A673 (cell line): ENCODE results near the gene MTCH1. TPM values are rescaled to one million over a fixed set of nuclear protein-coding genes. Genes with fewer than 3 reads are reported as not detected.

Source experiments
- BruUV-seq: library from RNA; stranded (reverse); fragments of 400-500 nt; replicated peaks from 2 replicates; lab custom pipeline; 2021; lab: Mats Ljungman, UMichigan
- CTCF ChIA-PET: fragments of 300-600 bp; sonication (Branson Sonifier 250); formaldehyde crosslinking; loops from one replicate; lab custom pipeline; 2022; ENCODE audit warnings: antibody characterized with exemption; lab: Charles Lee
- POLR2A ChIA-PET: fragments of 300-600 bp; sonication (Branson Sonifier 250); formaldehyde crosslinking; loops from one replicate; lab custom pipeline; 2022; ENCODE audit warnings: antibody characterized with exemption; ENCODE audit not compliant: low non-redundant PET; lab: Charles Lee
- DNase-seq: peaks from one replicate; pipeline ENCODE4 v3.0.0-alpha.2; 2015; ENCODE audit warnings: low spot score
- H3K27ac ChIP-seq: fragments of 200-600 bp; sonication (generic); 2 replicates; pipeline ENCODE4 v1.5.1; 2016; ENCODE audit warnings: mixed run types, low read depth, mild to moderate bottlenecking, mixed read lengths, antibody characterized with exemption, low read length; ENCODE audit not compliant: poor library complexity, severe bottlenecking
- H3K27me3 ChIP-seq: fragments of 200-600 bp; sonication (generic); replicated peaks from 2 replicates; pipeline ENCODE4 v1.6.1; 2017; ENCODE audit warnings: mixed run types, low read depth, mild to moderate bottlenecking, mixed read lengths, antibody characterized with exemption, low read length; ENCODE audit not compliant: insufficient read depth, poor library complexity
- H3K36me3 ChIP-seq: fragments of 200-600 bp; sonication (generic); 2 replicates; pipeline ENCODE4 v1.6.1; 2016; ENCODE audit warnings: mixed run types, mild to moderate bottlenecking, mixed read lengths, antibody characterized with exemption, low read length; ENCODE audit not compliant: insufficient read depth, poor library complexity, severe bottlenecking
- H3K4me1 ChIP-seq: fragments of 200-600 bp; sonication (generic); 2 replicates; pipeline ENCODE4 v1.6.1; 2017; ENCODE audit warnings: mixed run types, mild to moderate bottlenecking, mixed read lengths, antibody characterized with exemption, low read length; ENCODE audit not compliant: insufficient read depth, poor library complexity, severe bottlenecking
- H3K4me3 ChIP-seq: fragments of 200-600 bp; sonication (generic); 2 replicates; pipeline ENCODE4 v1.5.1; 2016; ENCODE audit warnings: low read depth, mixed run types, mild to moderate bottlenecking, mixed read lengths, low read length; ENCODE audit not compliant: poor library complexity, severe bottlenecking
- H3K9me3 ChIP-seq: fragments of 200-600 bp; sonication (generic); 2 replicates; pipeline ENCODE4 v1.6.1; 2016; ENCODE audit warnings: mixed run types, low read depth, mild to moderate bottlenecking, mixed read lengths, antibody characterized with exemption, low read length; ENCODE audit not compliant: poor library complexity, severe bottlenecking
- EZH2 ChIP-seq: fragments of 200-600 bp; sonication (generic); IDR thresholded peaks from 2 replicates; pipeline ENCODE4 v1.6.1; 2017; ENCODE audit warnings: borderline replicate concordance, low read depth, mild to moderate bottlenecking, mixed read lengths, antibody characterized with exemption, low read length; ENCODE audit not compliant: poor library complexity, severe bottlenecking
- intact Hi-C: fragments of 100-400 bp; cut with micrococcal nuclease; formaldehyde crosslinking; loops from one replicate; pipeline ENCODE4 v1.10.0; 2022; ENCODE audit not compliant: unreplicated experiment
- total RNA-seq: library from RNA; stranded (reverse); gene quantifications from 2 replicates; pipeline ENCODE4 v1.2.3, GENCODE V29; 2021
- TF ChIP-seq, protein P1 (sequence below): fragments of 300-800, 200-600 bp; sonication (generic); conservative IDR thresholded peaks from 2 replicates; pipeline ENCODE4 v1.5.1; 2017; ENCODE audit warnings: low read depth, mild to moderate bottlenecking, antibody characterized with exemption, low read length, moderate library complexity, mixed read lengths

The MTCH1 gene
- total RNA-seq, 1 experiment from 2014 or later = 242 TPM

DNA sequence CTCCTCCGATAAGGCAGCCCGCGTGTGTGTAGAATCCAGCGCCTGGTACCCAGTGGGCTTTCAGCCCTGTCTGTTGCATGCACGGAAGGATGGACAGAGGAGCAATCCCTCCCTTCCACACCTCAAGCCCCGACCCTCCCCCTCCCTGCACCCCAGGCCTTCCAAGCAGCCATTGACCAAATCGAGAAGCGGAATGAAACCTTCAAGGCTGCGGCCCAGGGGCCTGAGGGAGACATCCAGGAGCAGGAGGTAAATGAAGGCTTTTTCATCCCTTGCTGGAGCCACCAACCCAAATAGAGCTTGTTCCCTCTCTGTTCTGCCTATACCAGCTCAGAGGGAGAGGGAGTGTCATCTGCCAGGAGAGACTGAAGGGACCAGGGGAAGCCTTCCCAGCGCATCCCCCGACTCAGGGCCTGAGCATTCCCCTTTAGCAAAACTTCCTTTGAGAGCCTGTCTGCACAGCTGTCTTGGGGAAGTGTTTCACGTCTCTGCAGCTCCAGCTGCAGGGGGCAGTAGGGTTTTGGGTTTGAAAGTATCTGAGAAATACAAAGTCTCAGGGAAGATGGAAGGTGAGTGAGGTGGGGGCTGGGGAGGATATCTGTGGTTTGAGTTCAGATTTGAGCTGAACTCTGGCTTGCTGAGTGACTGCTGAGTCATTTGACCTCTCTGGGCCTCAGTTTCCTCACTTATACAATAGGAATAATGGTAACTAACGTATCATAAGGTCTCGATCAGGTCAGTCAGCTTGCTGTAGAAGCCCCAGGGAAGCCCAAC lies 35.5 kb upstream of the MTCH1 start:
- H3K27me3 ChIP-seq = no peaks in the 10 kb centered on the region
- DNase-seq = peak; percentile 43
- H3K36me3 ChIP-seq = no peaks in the 10 kb centered on the region
- BruUV-seq = no TSS peak
- no peak for TF ChIP-seq EZH2
- TF ChIP-seq, protein P1, sequence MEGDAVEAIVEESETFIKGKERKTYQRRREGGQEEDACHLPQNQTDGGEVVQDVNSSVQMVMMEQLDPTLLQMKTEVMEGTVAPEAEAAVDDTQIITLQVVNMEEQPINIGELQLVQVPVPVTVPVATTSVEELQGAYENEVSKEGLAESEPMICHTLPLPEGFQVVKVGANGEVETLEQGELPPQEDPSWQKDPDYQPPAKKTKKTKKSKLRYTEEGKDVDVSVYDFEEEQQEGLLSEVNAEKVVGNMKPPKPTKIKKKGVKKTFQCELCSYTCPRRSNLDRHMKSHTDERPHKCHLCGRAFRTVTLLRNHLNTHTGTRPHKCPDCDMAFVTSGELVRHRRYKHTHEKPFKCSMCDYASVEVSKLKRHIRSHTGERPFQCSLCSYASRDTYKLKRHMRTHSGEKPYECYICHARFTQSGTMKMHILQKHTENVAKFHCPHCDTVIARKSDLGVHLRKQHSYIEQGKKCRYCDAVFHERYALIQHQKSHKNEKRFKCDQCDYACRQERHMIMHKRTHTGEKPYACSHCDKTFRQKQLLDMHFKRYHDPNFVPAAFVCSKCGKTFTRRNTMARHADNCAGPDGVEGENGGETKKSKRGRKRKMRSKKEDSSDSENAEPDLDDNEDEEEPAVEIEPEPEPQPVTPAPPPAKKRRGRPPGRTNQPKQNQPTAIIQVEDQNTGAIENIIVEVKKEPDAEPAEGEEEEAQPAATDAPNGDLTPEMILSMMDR = peak; percentile 58
- no peak overlapping the region for H3K4me3 ChIP-seq
- H3K27ac ChIP-seq = no peak overlapping the region
- CTCF ChIA-PET = interaction anchor here (0.6 to 1.6 kb wide), 6 partner anchors 15 to 189 kb away, joined by 3 to 10 read pairs (median 4); no protein-coding TSS in a partner anchor
- no peaks in the 10 kb centered on the region for H3K9me3 ChIP-seq
- POLR2A ChIA-PET = no interaction called here
- intact Hi-C loops = no loop called here
- no peaks in the 10 kb centered on the region for H3K4me1 ChIP-seq

DNA sequence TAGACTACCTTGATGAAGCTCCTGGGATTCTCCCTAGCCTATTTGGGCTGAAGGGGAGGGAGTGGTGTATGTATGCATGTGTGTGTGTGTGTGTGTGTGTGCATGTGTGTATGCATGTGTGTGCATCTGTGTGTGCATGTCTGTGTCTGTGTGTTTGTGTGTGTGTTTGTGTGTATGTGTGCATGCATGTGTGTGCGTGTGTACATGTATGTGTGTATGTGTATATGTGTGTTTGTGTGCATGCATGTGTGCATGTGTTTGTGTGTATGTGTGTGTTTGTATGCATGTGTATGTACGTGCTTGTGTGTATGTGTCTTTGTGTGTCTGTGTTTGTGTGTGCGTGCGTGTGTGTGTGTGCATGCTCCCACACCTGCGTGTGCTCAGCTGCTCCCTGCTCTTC lies 34.8 kb upstream of the MTCH1 start:
- H3K27me3 ChIP-seq = no peaks in the 10 kb centered on the region
- intact Hi-C loops = no loop called here
- no peak overlapping the region for H3K4me3 ChIP-seq
- H3K36me3 ChIP-seq = no peaks in the 10 kb centered on the region
- no peak for TF ChIP-seq EZH2
- TF ChIP-seq, protein P1 = no peak
- no peaks in the 10 kb centered on the region for H3K9me3 ChIP-seq
- no peak overlapping the region for H3K27ac ChIP-seq
- no peak for DNase-seq
- no peaks in the 10 kb centered on the region for H3K4me1 ChIP-seq
- POLR2A ChIA-PET = no interaction called here
- BruUV-seq = no TSS peak
- CTCF ChIA-PET = interaction anchor here (0.8 to 3.7 kb wide), 3 partner anchors 28 to 189 kb away, joined by 3 to 68 read pairs (median 4); no protein-coding TSS in a partner anchor

DNA sequence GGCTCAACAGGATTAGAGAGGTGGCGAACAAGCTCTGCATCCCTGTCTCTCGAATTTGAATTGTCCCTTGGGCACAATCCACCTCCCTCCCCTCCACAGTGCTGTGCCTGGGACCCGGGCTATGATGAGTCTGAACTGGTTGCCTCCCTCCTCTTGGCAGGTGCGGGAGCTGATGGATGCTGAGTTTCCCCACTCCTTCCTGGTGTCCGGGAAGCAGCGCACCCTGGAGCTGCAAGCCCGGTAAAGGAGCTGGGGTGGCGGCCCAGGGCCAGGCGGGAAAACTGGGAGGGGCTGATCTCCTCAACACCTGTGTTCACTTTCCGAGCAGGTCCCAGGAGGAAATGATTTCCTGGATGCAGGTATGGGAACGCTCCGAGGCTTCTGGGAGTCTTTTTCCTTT lies 34.4 kb upstream of the MTCH1 start:
- ChIA-PET POLR2A (no interaction called here), CTCF (interaction anchor here (1.6 to 3.7 kb wide), 3 partner anchors 29 to 190 kb away, joined by 3 to 68 read pairs (median 17); no protein-coding TSS in a partner anchor)
- H3K36me3 ChIP-seq = no peaks in the 10 kb centered on the region
- no TSS peak for BruUV-seq
- TF ChIP-seq, protein P1 = no peak
- no peak for TF ChIP-seq EZH2
- no peak for DNase-seq
- no peaks in the 10 kb centered on the region for H3K4me1 ChIP-seq
- H3K9me3 ChIP-seq = no peaks in the 10 kb centered on the region
- no peak overlapping the region for H3K27ac ChIP-seq
- H3K27me3 ChIP-seq = no peaks in the 10 kb centered on the region
- H3K4me3 ChIP-seq = no peak overlapping the region
- intact Hi-C loops = no loop called here
